HepG2 (cell line): ENCODE data around the gene LRRC25. TPM values are rescaled to one million over a fixed set of nuclear protein-coding genes. Genes with fewer than 3 reads are reported as not detected.

Source experiments
- CENPX ChIP-seq: sonication (generic); formaldehyde crosslinking; IDR thresholded peaks from 2 replicates; pipeline ENCODE4 v1.9.0; 2021; ENCODE audit warnings: mild to moderate bottlenecking, missing genetic modification reagents, moderate library complexity
- HDAC6 ChIP-seq: fragments of 200-600 bp; sonication (generic); IDR thresholded peaks from 2 replicates; pipeline ENCODE4 v1.7.0; 2017; ENCODE audit warnings: mild to moderate bottlenecking, antibody characterized with exemption, low read length, low read depth
- HMG20B ChIP-seq: conservative IDR thresholded peaks from 2 replicates; pipeline ENCODE4 v1.6.1; 2016; ENCODE audit warnings: missing genetic modification reagents, missing compliant biosample characterization
- HNRNPLL ChIP-seq: fragments of 200-400 bp; formaldehyde crosslinking; IDR thresholded peaks from 2 replicates; pipeline ENCODE4 v1.6.1; 2017; ENCODE audit warnings: mild to moderate bottlenecking, low read depth, low read length; ENCODE audit not compliant: poor library complexity, severe bottlenecking
- SKIL ChIP-seq: sonication (generic); formaldehyde crosslinking; IDR thresholded peaks from 2 replicates; pipeline ENCODE4 v1.8.0; 2022; ENCODE audit warnings: missing genetic modification reagents, mild to moderate bottlenecking, moderate library complexity, borderline replicate concordance
- SMARCC2 ChIP-seq: fragments of 450-650 bp; IDR thresholded peaks from 2 replicates; pipeline ENCODE4 v1.6.1; 2017; ENCODE audit warnings: antibody characterized with exemption, mild to moderate bottlenecking
- ZGPAT ChIP-seq: IDR thresholded peaks from 2 replicates; pipeline ENCODE4 v1.6.1; 2016; ENCODE audit warnings: mild to moderate bottlenecking
- ZNF296 ChIP-seq: sonication (generic); formaldehyde crosslinking; conservative IDR thresholded peaks from 2 replicates; pipeline ENCODE4 v1.5.0; 2020; ENCODE audit warnings: mild to moderate bottlenecking, missing genetic modification reagents
- ZNF331 ChIP-seq: sonication (generic); formaldehyde crosslinking; IDR thresholded peaks from 2 replicates; pipeline ENCODE4 v1.4.0; 2020; ENCODE audit warnings: missing genetic modification reagents
- ZNF441 ChIP-seq: sonication (generic); formaldehyde crosslinking; IDR thresholded peaks from 2 replicates; pipeline ENCODE4 v1.7.0; 2021; ENCODE audit warnings: missing genetic modification reagents, borderline replicate concordance
- ZNF609 ChIP-seq: sonication (generic); formaldehyde crosslinking; IDR thresholded peaks from 2 replicates; pipeline ENCODE4 v1.4.0; 2020; ENCODE audit warnings: mild to moderate bottlenecking, missing genetic modification reagents, borderline replicate concordance
- ZNF646 ChIP-seq: sonication (generic); formaldehyde crosslinking; IDR thresholded peaks from 2 replicates; pipeline ENCODE4 v1.9.0; 2021; ENCODE audit warnings: mild to moderate bottlenecking, missing genetic modification reagents
- polyA plus RNA-seq, 8 experiments: library from polyadenylated mRNA; depleted of rRNA in 3 of 8; stranded (reverse) in 7 of 8; unstranded in 1 of 8; fragments of >200 nt; fragmentation: Illumina TruSeq in 4 of 8; extraction: Trizol in 4 of 8; gene quantifications; 2 replicates each; pipeline versions ENCODE4 v1.2.1 to v1.2.3, GENCODE V29; 2011 to 2016; ENCODE audit warnings: low read depth in 4 of 8, missing spikeins in 1 of 8, mixed read lengths in 1 of 8; ENCODE audit not compliant: insufficient read depth in 1 of 8
- total RNA-seq, 5 experiments: library from RNA; depleted of rRNA; stranded (reverse); fragments of >200 nt; fragmentation: Illumina TruSeq; extraction: Trizol; gene quantifications; 2 replicates each; pipeline ENCODE4 v1.2.3, GENCODE V29; 2016; ENCODE audit warnings: low read depth in 1 of 5

LRRC25 gene
- total and polyA plus RNA-seq, 2 of the 13 experiments (the other 11 are each of a cell fraction or from before 2014, with no cell fraction given): 0.13 to 0.53 TPM

- TF ChIP-seq HMG20B (CRISPR knock-in tag): no peak
- TF ChIP-seq ZNF441: peak; percentile 88
- peak; percentile 95 for TF ChIP-seq SKIL
- peak; percentile 81 for TF ChIP-seq HNRNPLL
- TF ChIP-seq ZNF296 (CRISPR knock-in tag): no peak
- peak; percentile 96 for TF ChIP-seq ZNF609
- TF ChIP-seq CENPX (CRISPR knock-in tag): 0 out of 2 replicates have a peak, but pooled peaks have one; percentile 18
- TF ChIP-seq HDAC6: no peak
- TF ChIP-seq ZNF646: no peak
- TF ChIP-seq ZNF331: peak; percentile 90
- no peak for TF ChIP-seq SMARCC2
- peak; percentile 87 for TF ChIP-seq ZGPAT (CRISPR knock-in tag)
Observed at GRCh38 chr19:18385675-18386542, 11.5 kb downstream of the LRRC25 start, which contains the start of gene GDF15 (continued).
